HCT116 (cell line): ENCODE data around the gene SEPTIN8. TPM values are rescaled to one million over a fixed set of nuclear protein-coding genes. Genes with fewer than 3 reads are reported as not detected.

Experiments used
- ATAC-seq: fragments of 200-7000 bp; cut with Tn5 transposase; 2 replicates; pipeline ENCODE4 v1.9.1; 2020; ENCODE audit warnings: mild to moderate bottlenecking, moderate library complexity
- BruUV-seq: library from RNA; stranded (reverse); fragments of 400-500 nt; replicated peaks from 2 replicates; lab custom pipeline; 2021; lab: Mats Ljungman, UMichigan
- CTCF ChIA-PET: fragments of 300-600 bp; sonication (Branson Sonifier 250); formaldehyde crosslinking; loops from one replicate; lab custom pipeline; 2021; ENCODE audit warnings: antibody characterized with exemption; lab: Charles Lee
- POLR2A ChIA-PET: fragments of 300-600, 350-600 bp; sonication (Branson Sonifier 250); formaldehyde crosslinking; loops from one replicate; lab custom pipeline; 2021; ENCODE audit warnings: antibody characterized with exemption; lab: Charles Lee
- RAD21 ChIA-PET, 2 experiments: fragments of 300-600 bp; sonication (Branson Sonifier 250); formaldehyde crosslinking; loops; one replicate each; lab custom pipeline; 2023; ENCODE audit warnings: low total read pairs in 2 of 2; ENCODE audit not compliant: uncharacterized antibody in 2 of 2, unreplicated experiment in 2 of 2, low non-redundant PET in 1 of 2; lab: Charles Lee
- DNase-seq: peaks from one replicate; pipeline ENCODE4 v3.0.0-alpha.2; 2010; ENCODE audit warnings: low read depth, low spot score
- H2AFZ ChIP-seq: fragments of 200-600 bp; shearing (Covaris generic), sonication (generic); 2 replicates; pipeline ENCODE4 v1.6.1; 2017; ENCODE audit warnings: low read depth, mixed run types, mixed read lengths, antibody characterized with exemption, low read length; ENCODE audit not compliant: poor library complexity, severe bottlenecking
- H3K27ac ChIP-seq: 2 replicates; pipeline ENCODE4 v1.5.1; 2012; ENCODE audit warnings: low read depth, low read length
- H3K27me3 ChIP-seq: fragments of 200-600 bp; sonication (generic); 2 replicates; pipeline ENCODE4 v1.6.1; 2016; ENCODE audit warnings: mixed run types, low read length, mixed read lengths; ENCODE audit not compliant: insufficient read depth
- H3K36me3 ChIP-seq, 2 experiments: fragments of 200-500 bp in 1 of 2; fragments of 200-600 bp in 1 of 2; sonication (Bioruptor generic) in 1 of 2; sonication (generic) in 1 of 2; 2 replicates each; pipeline versions ENCODE4 v1.5.1 to v1.6.1; 2014 to 2016; ENCODE audit warnings: low read length in 2 of 2, inconsistent platforms in 1 of 2, mixed read lengths in 1 of 2, mixed run types in 1 of 2; ENCODE audit not compliant: insufficient read depth in 2 of 2, control insufficient read depth in 1 of 2
- H3K4me1 ChIP-seq, 2 experiments: fragments of 200-600 bp in 1 of 2; sonication (generic) in 1 of 2; 2 replicates each; pipeline versions ENCODE4 v1.5.1 to v1.6.1; 2012 to 2017; ENCODE audit warnings: low read length in 2 of 2, inconsistent platforms in 1 of 2, mild to moderate bottlenecking in 1 of 2, mixed read lengths in 1 of 2, mixed run types in 1 of 2, moderate library complexity in 1 of 2; ENCODE audit not compliant: insufficient read depth in 2 of 2, control insufficient read depth in 1 of 2
- H3K4me2 ChIP-seq: fragments of 200-600 bp; sonication (generic); 2 replicates; pipeline ENCODE4 v1.6.1; 2017; ENCODE audit warnings: mixed run types, low read length, mixed read lengths
- H3K4me3 ChIP-seq, 2 experiments: fragments of 200-600 bp in 1 of 2; sonication (generic) in 1 of 2; replicated peaks in 1 of 2; 2 replicates each; pipeline ENCODE4 v1.5.1; 2011 to 2016; ENCODE audit warnings: low read length in 2 of 2, control low read depth in 1 of 2, low read depth in 1 of 2, mild to moderate bottlenecking in 1 of 2, mixed read lengths in 1 of 2, mixed run types in 1 of 2
- H3K79me2 ChIP-seq: fragments of 200-600 bp; sonication (generic); 2 replicates; pipeline ENCODE4 v1.6.1; 2017; ENCODE audit warnings: mild to moderate bottlenecking, mixed run types, low read length, moderate library complexity, mixed read lengths; ENCODE audit not compliant: insufficient read depth
- H3K9ac ChIP-seq: fragments of 200-600 bp; sonication (generic); 2 replicates; pipeline ENCODE4 v1.6.1; 2016; ENCODE audit warnings: low read length, mixed read lengths
- H3K9me2 ChIP-seq: fragments of 200-600 bp; sonication (generic), shearing (Covaris generic); 2 replicates; pipeline ENCODE4 v1.6.1; 2017; ENCODE audit warnings: mixed run types, mild to moderate bottlenecking, moderate library complexity; ENCODE audit not compliant: insufficient read depth
- H3K9me3 ChIP-seq, 2 experiments: fragments of 200-500 bp in 1 of 2; fragments of 200-600 bp in 1 of 2; sonication (Bioruptor generic) in 1 of 2; sonication (generic) in 1 of 2; 2 replicates each; pipeline ENCODE4 v1.6.1; 2014 to 2017; ENCODE audit warnings: low read length in 2 of 2, mixed read lengths in 2 of 2, inconsistent platforms in 1 of 2, low read depth in 1 of 2, mild to moderate bottlenecking in 1 of 2, mixed run types in 1 of 2, moderate library complexity in 1 of 2; ENCODE audit not compliant: control insufficient read depth in 1 of 2, insufficient read depth in 1 of 2
- H4K20me1 ChIP-seq: fragments of 200-600 bp; sonication (generic), shearing (Covaris generic); 2 replicates; pipeline ENCODE4 v1.6.1; 2017; ENCODE audit warnings: mixed run types, mild to moderate bottlenecking, moderate library complexity; ENCODE audit not compliant: insufficient read depth
- CBX3 ChIP-seq: IDR thresholded peaks from 2 replicates; pipeline ENCODE4 v1.6.1; 2012; ENCODE audit warnings: low read depth
- CEBPB ChIP-seq: IDR thresholded peaks from 2 replicates; pipeline ENCODE4 v1.6.1; 2012; ENCODE audit warnings: low read depth
- CTCF ChIP-seq, 3 experiments: fragments of 200-600 bp in 1 of 3; sonication (generic) in 1 of 3; IDR thresholded peaks in 2 of 3; conservative IDR thresholded peaks in 1 of 3; 2 replicates each; pipeline ENCODE4 v1.5.1; 2012 to 2017; ENCODE audit warnings: low read depth in 2 of 3, low read length in 2 of 3, antibody characterized with exemption in 1 of 3, borderline replicate concordance in 1 of 3, control low read depth in 1 of 3, mild to moderate bottlenecking in 1 of 3, mixed read lengths in 1 of 3, mixed run types in 1 of 3, moderate library complexity in 1 of 3; ENCODE audit not compliant: insufficient read depth in 1 of 3
- EGR1 ChIP-seq: IDR thresholded peaks from 2 replicates; pipeline ENCODE4 v1.6.1; 2012; ENCODE audit warnings: low read depth
- EZH2phosphoT487 ChIP-seq: fragments of 200-600 bp; IDR thresholded peaks from 2 replicates; pipeline ENCODE4 v1.6.1; 2018; ENCODE audit warnings: antibody characterized with exemption, borderline replicate concordance
- FOSL1 ChIP-seq: IDR thresholded peaks from 2 replicates; pipeline ENCODE4 v1.6.1; 2012; ENCODE audit warnings: low read depth
- JUND ChIP-seq: IDR thresholded peaks from 2 replicates; pipeline ENCODE4 v1.6.1; 2012
- MAX ChIP-seq: IDR thresholded peaks from 2 replicates; pipeline ENCODE4 v1.6.1; 2012
- POLR2A ChIP-seq: IDR thresholded peaks from 2 replicates; pipeline ENCODE4 v1.7.0; 2011; ENCODE audit warnings: borderline replicate concordance; ENCODE audit not compliant: insufficient read depth, insufficient read length; ENCODE audit errors: extremely low read depth
- POLR2AphosphoS5 ChIP-seq: IDR thresholded peaks from 2 replicates; pipeline ENCODE4 v1.6.1; 2011; ENCODE audit warnings: mild to moderate bottlenecking, low read depth, low read length, moderate library complexity
- SIN3A ChIP-seq: IDR thresholded peaks from 2 replicates; pipeline ENCODE4 v1.6.1; 2012; ENCODE audit warnings: low read depth
- ZNF274 ChIP-seq: fragments of 200-500 bp; sonication (Bioruptor generic); IDR thresholded peaks from 2 replicates; pipeline ENCODE4 v1.6.1; 2014; ENCODE audit warnings: mild to moderate bottlenecking, low read depth, low read length, inconsistent platforms
- intact Hi-C: fragments of 100-400 bp; cut with micrococcal nuclease; formaldehyde crosslinking; loops from 2 replicates; pipeline ENCODE4 v1.10.0; 2022
- total RNA-seq: library from RNA; stranded (reverse); gene quantifications from one replicate; pipeline ENCODE4 v1.2.1, GENCODE V29; 2021; ENCODE audit not compliant: unreplicated experiment
- TF ChIP-seq, protein P1 (sequence below): IDR thresholded peaks from 2 replicates; pipeline ENCODE4 v1.6.1; 2011; ENCODE audit warnings: mild to moderate bottlenecking, low read length, moderate library complexity; ENCODE audit not compliant: insufficient replicate concordance; ENCODE audit errors: extremely low read depth
- TF ChIP-seq, protein P2 (sequence below): IDR thresholded peaks from 2 replicates; pipeline ENCODE4 v1.6.1; 2012; ENCODE audit warnings: low read depth

Gene SEPTIN8
- total RNA-seq, 1 experiment from 2014 or later = 34.6 TPM

DNA sequence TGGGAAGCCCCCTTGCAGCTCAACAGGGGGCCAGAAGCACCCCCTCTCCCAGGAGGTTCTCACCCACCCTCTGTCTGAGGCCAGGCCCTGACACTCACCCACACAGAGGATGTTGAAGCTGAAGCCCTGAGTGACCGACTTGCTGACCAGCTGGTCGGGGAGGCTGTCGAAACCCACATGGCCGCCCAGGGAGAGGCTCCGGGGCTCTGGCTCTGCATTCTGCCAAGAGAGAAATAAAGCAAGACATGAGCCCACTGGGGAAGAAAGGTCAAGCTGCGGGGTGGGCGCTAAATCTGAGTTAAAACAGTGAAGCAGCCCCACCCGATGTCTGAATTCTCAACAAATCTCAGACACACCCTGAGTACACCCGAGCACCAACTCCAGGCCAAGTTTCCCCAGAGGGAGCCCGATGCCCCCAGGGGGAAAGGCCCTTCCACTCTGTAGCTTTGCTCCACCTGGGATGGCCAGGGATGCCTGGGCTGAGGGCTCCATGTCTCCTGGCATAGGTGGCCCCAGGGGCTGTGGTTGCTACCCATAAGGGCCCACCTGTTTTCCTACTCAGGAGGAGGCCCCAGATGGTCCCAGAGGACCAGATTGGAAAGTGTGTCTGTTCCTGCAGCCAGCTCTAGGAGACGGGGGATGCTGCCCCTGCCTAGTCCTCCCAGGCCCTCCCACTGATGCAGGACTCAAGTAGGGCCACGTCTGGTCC lies 11.6 kb downstream of the SEPTIN8 start:
- no TSS peak for BruUV-seq
- Histone ChIP-seq H3K4me1 (no peaks in the 10 kb centered on the region), H3K79me2 (peaks cover 7% of the 10 kb centered on the region; the same call in 1 of the 2 replicates), H3K9ac (no peak overlapping the region), H2AFZ (no peak overlapping the region), H3K27me3 (no peaks in the 10 kb centered on the region), H3K27ac (no peak overlapping the region), H3K36me3 (peaks cover 4 to 5% of the 10 kb centered on the region in 2 experiments; a peak in 2 of 4 replicates), H3K4me2 (no peak overlapping the region), H3K9me2 (no peaks in the 10 kb centered on the region), H4K20me1 (no peaks in the 10 kb centered on the region), H3K9me3 (no peaks in the 10 kb centered on the region), H3K4me3 (no peak overlapping the region)
- ChIA-PET CTCF (interaction anchor here (0.6 to 1.2 kb wide), 2 partner anchors 239 to 482 kb away, joined by 3 to 4 read pairs; no protein-coding TSS in a partner anchor), RAD21 (no interaction called here), POLR2A (no interaction called here)
- TF ChIP-seq SIN3A (no peak), CEBPB (no peak), MAX (no peak), CBX3 (no peak), POLR2A (no peak), EGR1 (no peak), POLR2AphosphoS5 (no peak), EZH2phosphoT487 (no peak), FOSL1 (no peak), JUND (no peak), ZNF274 (no peak), CTCF (IDR thresholded peaks at IDR 0.05 in 2 of 3, conservative IDR thresholded peaks at IDR 0.05 in 1 of 3; ENCODE audit: borderline replicate concordance in 1 of 3, insufficient read depth in 1 of 3, low read depth in 2 of 3, low read length in 2 of 3) (no peak)
- TF ChIP-seq, protein P1, sequence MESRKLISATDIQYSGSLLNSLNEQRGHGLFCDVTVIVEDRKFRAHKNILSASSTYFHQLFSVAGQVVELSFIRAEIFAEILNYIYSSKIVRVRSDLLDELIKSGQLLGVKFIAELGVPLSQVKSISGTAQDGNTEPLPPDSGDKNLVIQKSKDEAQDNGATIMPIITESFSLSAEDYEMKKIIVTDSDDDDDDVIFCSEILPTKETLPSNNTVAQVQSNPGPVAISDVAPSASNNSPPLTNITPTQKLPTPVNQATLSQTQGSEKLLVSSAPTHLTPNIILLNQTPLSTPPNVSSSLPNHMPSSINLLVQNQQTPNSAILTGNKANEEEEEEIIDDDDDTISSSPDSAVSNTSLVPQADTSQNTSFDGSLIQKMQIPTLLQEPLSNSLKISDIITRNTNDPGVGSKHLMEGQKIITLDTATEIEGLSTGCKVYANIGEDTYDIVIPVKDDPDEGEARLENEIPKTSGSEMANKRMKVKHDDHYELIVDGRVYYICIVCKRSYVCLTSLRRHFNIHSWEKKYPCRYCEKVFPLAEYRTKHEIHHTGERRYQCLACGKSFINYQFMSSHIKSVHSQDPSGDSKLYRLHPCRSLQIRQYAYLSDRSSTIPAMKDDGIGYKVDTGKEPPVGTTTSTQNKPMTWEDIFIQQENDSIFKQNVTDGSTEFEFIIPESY = no peak
- TF ChIP-seq, protein P2, sequence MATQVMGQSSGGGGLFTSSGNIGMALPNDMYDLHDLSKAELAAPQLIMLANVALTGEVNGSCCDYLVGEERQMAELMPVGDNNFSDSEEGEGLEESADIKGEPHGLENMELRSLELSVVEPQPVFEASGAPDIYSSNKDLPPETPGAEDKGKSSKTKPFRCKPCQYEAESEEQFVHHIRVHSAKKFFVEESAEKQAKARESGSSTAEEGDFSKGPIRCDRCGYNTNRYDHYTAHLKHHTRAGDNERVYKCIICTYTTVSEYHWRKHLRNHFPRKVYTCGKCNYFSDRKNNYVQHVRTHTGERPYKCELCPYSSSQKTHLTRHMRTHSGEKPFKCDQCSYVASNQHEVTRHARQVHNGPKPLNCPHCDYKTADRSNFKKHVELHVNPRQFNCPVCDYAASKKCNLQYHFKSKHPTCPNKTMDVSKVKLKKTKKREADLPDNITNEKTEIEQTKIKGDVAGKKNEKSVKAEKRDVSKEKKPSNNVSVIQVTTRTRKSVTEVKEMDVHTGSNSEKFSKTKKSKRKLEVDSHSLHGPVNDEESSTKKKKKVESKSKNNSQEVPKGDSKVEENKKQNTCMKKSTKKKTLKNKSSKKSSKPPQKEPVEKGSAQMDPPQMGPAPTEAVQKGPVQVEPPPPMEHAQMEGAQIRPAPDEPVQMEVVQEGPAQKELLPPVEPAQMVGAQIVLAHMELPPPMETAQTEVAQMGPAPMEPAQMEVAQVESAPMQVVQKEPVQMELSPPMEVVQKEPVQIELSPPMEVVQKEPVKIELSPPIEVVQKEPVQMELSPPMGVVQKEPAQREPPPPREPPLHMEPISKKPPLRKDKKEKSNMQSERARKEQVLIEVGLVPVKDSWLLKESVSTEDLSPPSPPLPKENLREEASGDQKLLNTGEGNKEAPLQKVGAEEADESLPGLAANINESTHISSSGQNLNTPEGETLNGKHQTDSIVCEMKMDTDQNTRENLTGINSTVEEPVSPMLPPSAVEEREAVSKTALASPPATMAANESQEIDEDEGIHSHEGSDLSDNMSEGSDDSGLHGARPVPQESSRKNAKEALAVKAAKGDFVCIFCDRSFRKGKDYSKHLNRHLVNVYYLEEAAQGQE = no peak
- DNase-seq = no peak
- intact Hi-C loops = no loop called here
- no peak for ATAC-seq
